ENCODE results near the gene PSEN1. TPM values are rescaled to one million over a fixed set of nuclear protein-coding genes. Genes with fewer than 3 reads are reported as not detected.
A peak's percentile ranks its signal among the peaks of the same experiment; 100 is the strongest.

The PSEN1 gene
- total RNA-seq, 3 donors from 2014 or later, result 45.6 to 64.5 (median 63.2) TPM

DNA sequence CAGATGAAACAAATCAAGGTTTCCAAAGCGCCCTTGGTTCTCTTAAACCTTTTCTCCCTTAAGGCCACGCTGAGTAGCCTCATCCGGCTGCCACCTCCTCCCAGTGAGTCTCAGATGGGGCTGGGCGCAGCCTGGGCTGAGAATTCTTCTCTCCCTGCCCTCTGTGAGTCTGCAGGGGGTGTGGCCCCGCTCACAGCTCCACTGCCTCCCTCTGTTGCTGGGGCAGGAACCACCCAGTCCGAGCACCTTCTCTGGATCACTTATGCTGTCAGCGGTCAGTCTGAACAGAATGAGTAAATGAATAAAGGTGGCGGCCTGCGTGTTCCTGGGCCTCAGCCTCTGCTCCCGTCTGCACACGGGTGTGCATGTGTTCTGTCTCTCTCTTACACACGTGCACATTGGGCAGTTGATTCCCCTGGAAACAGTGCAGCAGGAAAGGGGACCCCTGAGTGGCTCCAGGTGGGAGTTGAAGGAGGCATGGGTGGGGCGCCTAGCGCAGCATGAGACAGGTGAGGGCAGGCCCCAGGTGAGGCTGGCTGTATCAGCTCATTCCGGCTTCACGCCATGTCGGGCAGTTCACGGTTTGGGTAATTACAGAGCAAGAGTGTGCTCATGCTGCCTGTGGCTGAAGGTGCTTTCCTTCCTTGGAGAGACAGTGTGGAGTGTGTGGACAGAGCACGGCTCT, 105.3 kb downstream of the PSEN1 start:
- no peaks in the 10 kb centered on the region for H3K27me3 ChIP-seq
- no peaks in the 10 kb centered on the region for H3K36me3 ChIP-seq
- peak overlapping the region; percentile 36 to 79 for H3K27ac ChIP-seq
- no peaks in the 10 kb centered on the region for H3K9me3 ChIP-seq
- intact Hi-C loops (cut with DNase I; ENCODE audit: low total_unique reads), result no loop called here
- TF ChIP-seq, protein P1, sequence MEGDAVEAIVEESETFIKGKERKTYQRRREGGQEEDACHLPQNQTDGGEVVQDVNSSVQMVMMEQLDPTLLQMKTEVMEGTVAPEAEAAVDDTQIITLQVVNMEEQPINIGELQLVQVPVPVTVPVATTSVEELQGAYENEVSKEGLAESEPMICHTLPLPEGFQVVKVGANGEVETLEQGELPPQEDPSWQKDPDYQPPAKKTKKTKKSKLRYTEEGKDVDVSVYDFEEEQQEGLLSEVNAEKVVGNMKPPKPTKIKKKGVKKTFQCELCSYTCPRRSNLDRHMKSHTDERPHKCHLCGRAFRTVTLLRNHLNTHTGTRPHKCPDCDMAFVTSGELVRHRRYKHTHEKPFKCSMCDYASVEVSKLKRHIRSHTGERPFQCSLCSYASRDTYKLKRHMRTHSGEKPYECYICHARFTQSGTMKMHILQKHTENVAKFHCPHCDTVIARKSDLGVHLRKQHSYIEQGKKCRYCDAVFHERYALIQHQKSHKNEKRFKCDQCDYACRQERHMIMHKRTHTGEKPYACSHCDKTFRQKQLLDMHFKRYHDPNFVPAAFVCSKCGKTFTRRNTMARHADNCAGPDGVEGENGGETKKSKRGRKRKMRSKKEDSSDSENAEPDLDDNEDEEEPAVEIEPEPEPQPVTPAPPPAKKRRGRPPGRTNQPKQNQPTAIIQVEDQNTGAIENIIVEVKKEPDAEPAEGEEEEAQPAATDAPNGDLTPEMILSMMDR (IDR thresholded peaks at IDR 0.05), result no peak
- TF ChIP-seq POLR2AphosphoS5 (IDR thresholded peaks at IDR 0.05), result no peak
- no peak for TF ChIP-seq POLR2A (IDR thresholded peaks at IDR 0.05)
- DNase-seq (ENCODE audit: low spot score in 2 of 2), result peak in 1 of 2 donors; percentile 37
- peaks cover 7 to 10% of the 10 kb centered on the region in 2 donors for H3K4me1 ChIP-seq
- H3K4me3 ChIP-seq, result peak overlapping the region in 1 of 3 donors; percentile 44

DNA sequence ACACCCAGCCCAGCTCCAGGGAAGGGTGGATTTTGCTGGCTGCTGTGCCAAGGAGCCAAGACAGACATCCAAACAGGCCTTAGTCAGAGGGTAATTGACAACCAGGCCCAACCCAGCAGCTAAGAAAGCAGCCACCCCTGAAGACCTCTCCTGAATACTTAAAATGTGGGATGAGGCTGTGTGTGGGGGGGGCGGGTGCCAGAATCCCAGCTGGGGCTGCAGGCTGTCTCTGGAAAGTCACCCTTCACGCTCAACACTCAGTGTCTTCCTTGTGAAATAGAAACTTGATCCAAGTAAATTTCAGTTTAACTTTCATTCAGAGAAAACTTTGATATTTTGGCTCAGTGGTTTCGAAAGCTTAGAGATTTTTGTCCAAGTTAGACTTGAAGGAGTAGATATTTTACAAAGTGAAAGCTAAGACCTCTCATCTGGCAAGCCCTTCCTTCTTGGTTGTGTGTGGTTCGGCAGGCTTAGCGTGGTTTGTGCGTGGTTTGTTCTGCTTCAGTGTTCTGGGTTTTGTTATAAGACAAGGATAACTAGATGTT, 106.1 kb downstream of the PSEN1 start:
- Histone ChIP-seq H3K9me3 (no peaks in the 10 kb centered on the region), H3K27ac (peak overlapping the region; percentile 36 to 79), H3K36me3 (no peaks in the 10 kb centered on the region), H3K4me1 (peaks cover 7 to 10% of the 10 kb centered on the region in 2 donors), H3K4me3 (peak overlapping the region in 2 of 3 donors; percentile 11 to 44), H3K27me3 (no peaks in the 10 kb centered on the region)
- intact Hi-C loops (cut with DNase I; ENCODE audit: low total_unique reads), result no loop called here
- TF ChIP-seq POLR2AphosphoS5 (IDR thresholded peaks at IDR 0.05), result no peak
- no peak for TF ChIP-seq POLR2A (IDR thresholded peaks at IDR 0.05)
- TF ChIP-seq, protein P1 (IDR thresholded peaks at IDR 0.05), result no peak
- no peak for DNase-seq (ENCODE audit: low spot score in 2 of 2)

DNA sequence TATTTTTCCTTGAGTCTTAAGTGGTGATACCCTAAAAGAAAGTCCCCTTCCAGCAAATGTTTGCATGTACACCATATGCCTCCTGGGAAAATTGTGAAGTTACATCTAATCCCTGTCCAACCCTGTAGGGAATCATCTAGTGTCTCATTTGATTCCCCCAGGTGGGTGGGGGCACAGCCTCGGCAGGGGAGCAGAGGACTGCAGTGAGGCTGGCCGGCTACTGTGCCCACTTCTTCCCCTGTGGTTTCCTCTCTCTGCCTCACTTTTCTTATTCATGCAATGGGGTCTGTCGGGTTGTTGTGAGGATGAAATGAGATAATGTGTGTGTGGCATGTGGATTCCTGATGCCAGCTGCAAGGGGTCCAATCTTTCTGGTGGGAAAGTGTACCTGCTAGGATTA, 107.0 kb downstream of the PSEN1 start:
- no peak for DNase-seq (ENCODE audit: low spot score in 2 of 2)
- peaks cover 7 to 10% of the 10 kb centered on the region in 2 donors for H3K4me1 ChIP-seq
- no peaks in the 10 kb centered on the region for H3K9me3 ChIP-seq
- peak overlapping the region in 1 of 2 donors; percentile 74 for H3K27ac ChIP-seq
- H3K4me3 ChIP-seq, result no peak overlapping the region
- H3K27me3 ChIP-seq, result no peaks in the 10 kb centered on the region
- no peaks in the 10 kb centered on the region for H3K36me3 ChIP-seq
- intact Hi-C loops (cut with DNase I; ENCODE audit: low total_unique reads), result no loop called here
- TF ChIP-seq POLR2A (IDR thresholded peaks at IDR 0.05), result no peak
- TF ChIP-seq POLR2AphosphoS5 (IDR thresholded peaks at IDR 0.05), result no peak
- TF ChIP-seq, protein P1 (IDR thresholded peaks at IDR 0.05), result no peak

DNA sequence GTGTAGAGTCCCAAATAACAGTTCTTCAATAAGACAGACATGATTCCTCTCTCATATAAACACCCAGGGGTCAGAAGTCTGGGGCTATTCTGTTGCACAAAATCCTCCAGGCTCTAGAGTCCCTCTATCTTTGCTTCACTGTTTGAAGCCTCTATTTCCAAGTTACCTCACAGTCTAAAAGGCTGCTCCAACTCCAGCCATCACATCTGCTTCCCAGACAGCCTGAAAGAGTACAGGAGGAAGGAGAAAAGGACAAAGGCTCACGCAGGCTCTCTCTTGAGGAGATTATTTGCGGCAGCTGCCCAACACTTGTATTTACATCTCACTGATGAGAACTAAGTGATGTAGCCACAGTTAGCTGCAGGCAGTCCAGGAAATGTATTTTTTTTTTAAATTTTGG, 107.4 kb downstream of the PSEN1 start:
- DNase-seq (ENCODE audit: low spot score in 2 of 2), result no peak
- Histone ChIP-seq H3K27me3 (no peaks in the 10 kb centered on the region), H3K9me3 (no peaks in the 10 kb centered on the region), H3K27ac (no peak overlapping the region), H3K4me3 (no peak overlapping the region), H3K36me3 (no peaks in the 10 kb centered on the region), H3K4me1 (peaks cover 5 to 8% of the 10 kb centered on the region in 2 donors)
- intact Hi-C loops (cut with DNase I; ENCODE audit: low total_unique reads), result no loop called here
- TF ChIP-seq POLR2AphosphoS5 (IDR thresholded peaks at IDR 0.05), result no peak
- TF ChIP-seq, protein P1 (IDR thresholded peaks at IDR 0.05), result no peak
- no peak for TF ChIP-seq POLR2A (IDR thresholded peaks at IDR 0.05)

DNA sequence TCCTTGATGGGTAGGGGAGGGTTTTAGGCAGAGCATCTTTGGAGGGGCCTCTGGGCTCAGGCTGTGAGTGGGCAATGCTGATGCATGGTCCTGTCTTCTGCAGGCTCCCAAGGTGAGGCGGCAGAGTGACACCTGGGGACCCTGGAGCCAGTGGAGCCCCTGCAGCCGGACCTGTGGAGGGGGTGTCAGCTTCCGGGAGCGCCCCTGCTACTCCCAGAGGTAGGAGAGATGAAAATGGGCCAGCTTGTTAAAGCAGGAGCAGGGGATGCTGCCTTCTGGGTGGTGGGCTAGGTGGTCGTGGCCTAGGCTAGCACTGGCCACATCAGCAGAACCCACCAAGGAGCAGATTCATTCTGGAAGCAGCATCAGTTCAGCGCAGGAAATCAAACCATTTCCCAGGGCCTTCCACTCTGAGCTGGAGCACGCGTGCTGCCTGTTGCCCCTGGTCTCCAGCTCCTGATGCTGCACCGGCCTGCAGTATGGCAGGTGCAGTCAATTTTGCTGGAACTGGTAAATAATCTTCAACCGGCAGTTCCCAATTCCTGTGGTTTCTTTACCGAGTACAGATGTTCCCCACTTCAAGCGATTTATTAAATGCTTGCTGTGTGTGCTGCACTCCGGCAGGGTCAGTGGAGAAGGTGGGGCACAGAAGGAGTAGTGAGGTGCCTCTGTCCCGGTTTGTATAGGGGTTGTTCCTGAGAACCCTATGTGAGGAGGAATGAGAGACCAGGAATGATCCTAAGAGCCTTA, 108.4 kb downstream of the PSEN1 start:
- intact Hi-C loops (cut with DNase I; ENCODE audit: low total_unique reads), result no loop called here

More for the DNA sequence above, 108.4 kb downstream of the PSEN1 start:
- H3K27me3 ChIP-seq, result no peaks in the 10 kb centered on the region
- no peaks in the 10 kb centered on the region for H3K36me3 ChIP-seq
- H3K9me3 ChIP-seq, result no peaks in the 10 kb centered on the region
- TF ChIP-seq POLR2A (IDR thresholded peaks at IDR 0.05) (no peak), POLR2AphosphoS5 (IDR thresholded peaks at IDR 0.05) (no peak)
- TF ChIP-seq, protein P1 (IDR thresholded peaks at IDR 0.05), result no peak
- H3K4me1 ChIP-seq, result no peaks in the 10 kb centered on the region
- H3K27ac ChIP-seq, result no peak overlapping the region
- peak overlapping the region in 2 of 3 donors; percentile 70 to 81 for H3K4me3 ChIP-seq
- no peak for DNase-seq (ENCODE audit: low spot score in 2 of 2)
